ENCODE data around the gene CST4. TPM values are rescaled to one million over a fixed set of nuclear protein-coding genes. Genes with fewer than 3 reads are reported as not detected.
"Not testable (repeated sequence)": the region's sequence is repeated elsewhere in the genome, so short reads cannot be mapped to it uniquely, and the experiment has no call there.

Gene CST4
- total and polyA plus RNA-seq, 2 experiments from 2014 or later = not detected

GRCh38 chr20:23636182-23636907 lies 52.5 kb downstream of the CST4 start:
- DNase-seq (ENCODE audit: low spot score) (no peak), ATAC-seq (no peak; the same call in 2 of the 3 replicates)
- Mint-ChIP-seq H3K4me3 (peak overlapping the region; percentile 80), H3K27ac (no peak overlapping the region; the same call in 1 of the 2 replicates), H3K36me3 (ENCODE audit: low read depth) (no peaks in the 10 kb centered on the region; the same call in 2 of the 3 replicates), H3K4me1 (peaks cover 22% of the 10 kb centered on the region), H3K9me3 (peaks cover 5% of the 10 kb centered on the region; the same call in 1 of the 3 replicates), H3K27me3 (ENCODE audit: insufficient read depth, low read depth, poor library complexity) (peaks cover 22% of the 10 kb centered on the region)
- Histone ChIP-seq H3K27me3 (ENCODE audit: insufficient read depth) (peaks cover 12% of the 10 kb centered on the region), H3F3A (replicated peaks; ENCODE audit: low read depth) (no peaks in the 10 kb centered on the region), H3K4me3 (peak overlapping the region; percentile 84), H2AFZ (no peak overlapping the region), H3K4me2 (peak overlapping the region; percentile 92), H3K27ac (ENCODE audit: low read depth) (no peak overlapping the region), H4K20me1 (replicated peaks; ENCODE audit: insufficient read depth) (no peaks in the 10 kb centered on the region), H3K36me3 (ENCODE audit: insufficient read depth) (no peaks in the 10 kb centered on the region), H3K79me2 (replicated peaks; ENCODE audit: insufficient read depth) (no peaks in the 10 kb centered on the region), H3K9me2 (ENCODE audit: insufficient read depth) (peaks cover 3% of the 10 kb centered on the region; the same call in 1 of the 2 replicates), H3K4me1 (ENCODE audit: insufficient read depth) (peaks cover 6% of the 10 kb centered on the region; the same call in 1 of the 2 replicates)
- TF ChIP-seq POLR2AphosphoS5 (IDR thresholded peaks at IDR 0.05; ENCODE audit: low read depth) = no peak
- TF ChIP-seq JUNB (IDR thresholded peaks at IDR 0.05; ENCODE audit: unreplicated experiment) = no peak
- no peak for TF ChIP-seq ETS1 (IDR thresholded peaks at IDR 0.05)
- TF ChIP-seq CREB1 (CRISPR knock-in tag; IDR thresholded peaks at IDR 0.05; ENCODE audit: low read depth) = no peak
- TF ChIP-seq EZH2phosphoT487 (IDR thresholded peaks at IDR 0.05; ENCODE audit: unreplicated experiment) = no peak
- no peak for TF ChIP-seq NANOG (IDR thresholded peaks at IDR 0.05; ENCODE audit: borderline replicate concordance)
- TF ChIP-seq ZNF331 (CRISPR knock-in tag; IDR thresholded peaks at IDR 0.05; ENCODE audit: low read depth) = no peak
- no peak for TF ChIP-seq ZNF462 (CRISPR knock-in tag; IDR thresholded peaks at IDR 0.05)

GRCh38 chr20:23635768-23636090 lies 53.1 kb downstream of the CST4 start:
- H3K36me3 Mint-ChIP-seq (ENCODE audit: low read depth); H3K9me2 ChIP-seq (ENCODE audit: insufficient read depth); H3F3A ChIP-seq (replicated peaks; ENCODE audit: low read depth); H3K36me3 ChIP-seq (ENCODE audit: insufficient read depth); H3K4me1 ChIP-seq (ENCODE audit: insufficient read depth); H2AFZ ChIP-seq; DNase-seq (ENCODE audit: low spot score); H4K20me1 ChIP-seq (replicated peaks; ENCODE audit: insufficient read depth); H3K9me3 Mint-ChIP-seq; H3K27ac ChIP-seq (ENCODE audit: low read depth); H3K27ac Mint-ChIP-seq; ATAC-seq; H3K79me2 ChIP-seq (replicated peaks; ENCODE audit: insufficient read depth); H3K4me2 ChIP-seq; H3K4me3 ChIP-seq: not testable (repeated sequence)
- peaks cover 18% of the 10 kb centered on the region for H3K4me1 Mint-ChIP-seq
- H3K27me3 ChIP-seq (ENCODE audit: insufficient read depth) = peaks cover 12% of the 10 kb centered on the region
- peak overlapping the region; percentile 19; the same call in 1 of the 3 replicates for H3K4me3 Mint-ChIP-seq
- H3K27me3 Mint-ChIP-seq (ENCODE audit: insufficient read depth, low read depth, poor library complexity) = peaks cover 20% of the 10 kb centered on the region

Measured in GM23338 (cell line).